Measurements from ENCODE around the gene SDF2.

GRCh38 chr17:28662527-28662829 is 772 bp upstream of the SDF2 start:
- TF ChIP-seq CTCF (IDR thresholded peaks at IDR 0.05) (no peak), POLR2A (IDR thresholded peaks at IDR 0.05) (no peak), EP300 (IDR thresholded peaks at IDR 0.05) (no peak)
